Measurements from ENCODE around the gene SEMA3G.

SEMA3G gene

DNA sequence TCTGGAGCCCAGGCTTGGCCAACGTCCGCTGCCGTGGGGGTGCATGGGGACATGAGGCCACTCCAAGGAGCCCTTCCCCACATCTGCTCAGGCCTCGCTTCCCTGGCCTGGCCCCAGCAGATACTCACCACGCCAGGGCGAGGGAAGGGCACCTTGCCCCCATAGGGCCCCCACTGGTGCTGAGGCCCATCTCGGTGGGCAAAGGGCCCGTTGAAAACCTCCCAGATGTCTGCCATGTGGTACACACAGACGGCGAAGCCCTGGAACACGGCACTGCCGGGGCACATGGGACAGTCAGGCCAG is 4.7 kb downstream of the SEMA3G start:
- DNase-seq = no peak

DNA sequence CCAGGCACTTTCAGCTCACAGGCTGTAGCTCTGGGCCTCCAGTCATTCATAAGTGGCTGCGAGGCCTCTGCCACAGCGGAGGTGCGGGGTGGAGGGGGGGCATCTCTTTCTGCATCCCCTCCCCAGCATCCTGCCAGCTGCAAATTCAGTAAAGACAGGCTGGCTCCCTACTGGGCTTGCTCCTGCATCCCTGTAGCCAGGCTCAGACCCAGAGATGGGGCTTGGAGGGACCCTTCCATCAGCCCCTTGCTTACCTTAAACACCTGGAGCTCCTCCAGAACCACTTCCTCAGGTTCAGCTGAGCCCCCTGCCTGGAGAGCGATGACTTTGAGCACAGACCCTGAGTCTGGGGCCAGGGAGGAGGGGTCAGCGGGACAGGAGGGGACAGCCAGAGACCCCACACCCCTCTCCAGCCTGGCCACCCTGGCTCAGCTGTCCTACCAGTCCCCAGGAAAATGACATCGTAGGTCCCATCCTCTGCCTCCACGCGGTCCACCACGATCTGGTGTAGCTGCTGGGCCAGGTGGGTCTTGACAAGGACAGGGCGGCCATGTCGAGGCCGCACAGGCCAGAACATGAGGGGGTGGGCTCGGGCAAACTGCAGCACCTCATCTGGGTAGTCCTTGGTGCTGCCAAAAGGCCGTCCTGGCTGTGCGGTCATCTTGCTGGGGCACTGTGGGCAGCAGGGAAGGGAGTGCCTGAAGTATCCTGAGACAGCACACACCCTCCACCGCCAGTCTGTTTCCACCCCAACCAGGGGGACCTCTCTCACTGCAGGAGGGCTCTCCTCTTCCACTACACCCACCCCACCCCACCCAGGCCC is 5.3 kb downstream of the SEMA3G start:
- no peak for DNase-seq

DNA sequence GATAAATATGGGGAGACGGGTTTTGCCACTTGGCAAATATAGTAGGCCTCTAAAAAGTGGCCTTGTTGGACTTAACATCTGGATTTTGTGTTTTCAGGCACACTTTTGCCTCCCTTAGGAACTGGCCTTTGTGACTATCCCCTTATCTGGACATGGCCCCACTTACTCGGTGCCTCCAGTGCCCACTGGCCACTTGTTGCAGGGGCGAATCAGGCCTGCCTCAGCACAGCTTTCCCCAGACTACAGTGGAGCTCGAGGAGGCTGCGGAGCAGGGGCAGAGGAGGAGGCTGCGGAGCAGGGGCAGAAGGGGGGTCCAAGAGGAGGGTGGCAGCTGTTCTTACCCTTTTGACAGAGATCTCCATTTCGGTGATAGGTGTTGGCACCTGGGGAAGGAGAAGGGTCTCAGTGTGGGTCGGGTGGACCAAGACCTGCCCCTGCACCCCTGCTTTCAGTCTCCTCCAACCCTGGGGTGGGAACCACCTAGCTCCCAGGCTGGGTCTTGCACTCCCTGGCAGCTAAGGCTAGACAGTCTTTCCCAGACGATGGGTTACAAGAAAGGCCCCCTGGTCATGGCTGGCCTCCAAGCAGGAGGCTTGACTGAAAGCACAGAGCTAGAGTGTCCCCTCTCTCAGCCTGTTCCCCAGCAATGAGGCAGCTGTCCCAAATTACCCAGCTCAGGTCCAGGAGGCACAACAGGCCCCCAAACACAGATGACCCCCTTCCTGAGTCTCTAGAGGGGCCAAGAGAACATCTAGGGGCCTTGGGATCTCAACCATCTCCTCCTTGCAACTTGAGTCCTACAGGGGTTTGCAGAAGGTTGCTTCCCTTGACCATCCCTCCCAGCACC is 6.1 kb downstream of the SEMA3G start:
- DNase-seq = no peak

DNA sequence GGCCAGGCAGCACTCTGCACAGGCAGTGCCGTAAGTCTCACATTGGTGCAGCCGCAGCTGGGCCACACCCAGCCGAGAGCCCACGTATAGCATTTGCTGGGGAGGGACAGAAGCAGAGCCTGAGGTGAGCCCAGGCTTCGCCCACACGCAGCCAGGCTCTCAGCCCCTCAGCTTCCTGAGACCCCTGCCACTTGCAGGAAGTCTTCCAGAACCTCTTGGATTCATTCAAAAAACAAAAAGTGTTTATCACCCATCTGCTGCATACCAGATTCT is 6.9 kb downstream of the SEMA3G start:
- DNase-seq = no peak

DNA sequence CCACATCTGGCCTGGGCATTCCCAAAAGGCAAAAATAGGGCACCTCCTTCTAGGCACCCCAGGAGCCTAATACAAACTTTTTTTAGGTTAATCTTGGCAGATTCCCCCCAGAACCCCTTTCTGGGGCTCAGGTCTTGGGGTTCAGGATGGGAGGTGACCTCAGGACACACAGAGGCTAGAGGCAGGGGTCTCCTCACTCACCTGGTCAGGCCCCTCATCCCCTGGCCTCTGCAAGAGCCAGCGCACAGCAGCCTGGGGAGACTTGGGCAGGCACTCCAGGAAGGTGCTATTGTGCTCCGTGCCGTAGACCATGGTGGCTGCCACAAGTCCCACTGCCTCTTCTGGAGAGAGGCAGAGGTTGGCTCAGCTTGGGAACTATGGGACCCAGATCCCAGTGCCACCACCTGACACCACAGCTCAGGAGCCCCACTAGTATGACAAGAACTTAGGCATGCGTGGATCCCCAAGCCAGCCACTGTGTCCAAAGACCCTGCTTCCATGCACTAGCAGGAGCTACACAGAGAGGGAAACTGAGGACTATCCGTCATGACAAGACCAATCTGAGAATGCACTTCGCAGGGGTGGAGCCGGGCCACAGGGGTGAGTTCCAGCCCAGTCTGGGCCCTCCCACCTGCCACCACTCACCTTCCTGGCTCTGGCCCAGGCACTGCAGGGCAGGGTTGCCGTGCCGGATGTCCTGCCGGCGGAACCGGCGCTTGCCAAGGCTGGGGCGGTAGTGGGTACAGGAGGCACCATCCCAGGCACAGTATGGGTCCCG is 7.4 kb downstream of the SEMA3G start:
- no peak for DNase-seq

DNA sequence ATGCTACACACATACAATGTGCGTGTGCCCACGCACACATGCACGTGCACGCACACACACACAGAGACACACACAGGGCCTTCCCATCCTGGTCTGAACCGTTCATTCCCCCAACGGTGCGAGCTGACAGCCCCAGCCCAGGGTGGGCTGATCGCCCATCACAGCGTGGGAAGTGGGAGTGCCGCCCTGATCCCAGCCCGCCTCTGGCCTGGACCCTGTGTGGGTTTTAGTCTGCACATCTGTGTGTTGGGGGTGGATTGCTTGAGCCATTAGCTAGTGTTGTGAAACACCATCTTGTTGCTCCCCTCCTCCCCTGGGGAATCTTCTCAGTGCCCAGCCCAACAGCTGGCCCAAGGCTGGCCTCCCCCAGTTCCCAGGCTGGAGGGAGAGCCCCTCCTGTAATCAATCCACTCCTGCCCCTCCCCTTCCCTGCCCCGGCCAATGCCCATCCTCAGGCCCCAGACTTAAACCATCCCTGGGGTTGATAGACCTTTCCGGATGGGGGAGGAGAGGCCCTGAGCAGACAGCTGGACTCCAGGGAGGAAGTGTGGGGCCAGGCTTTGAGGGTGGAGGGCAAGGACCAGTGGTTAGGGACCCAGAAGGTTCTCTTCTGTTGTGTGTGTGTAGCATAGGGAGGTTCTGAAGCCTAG is 8.3 kb downstream of the SEMA3G start:
- DNase-seq = no peak

DNA sequence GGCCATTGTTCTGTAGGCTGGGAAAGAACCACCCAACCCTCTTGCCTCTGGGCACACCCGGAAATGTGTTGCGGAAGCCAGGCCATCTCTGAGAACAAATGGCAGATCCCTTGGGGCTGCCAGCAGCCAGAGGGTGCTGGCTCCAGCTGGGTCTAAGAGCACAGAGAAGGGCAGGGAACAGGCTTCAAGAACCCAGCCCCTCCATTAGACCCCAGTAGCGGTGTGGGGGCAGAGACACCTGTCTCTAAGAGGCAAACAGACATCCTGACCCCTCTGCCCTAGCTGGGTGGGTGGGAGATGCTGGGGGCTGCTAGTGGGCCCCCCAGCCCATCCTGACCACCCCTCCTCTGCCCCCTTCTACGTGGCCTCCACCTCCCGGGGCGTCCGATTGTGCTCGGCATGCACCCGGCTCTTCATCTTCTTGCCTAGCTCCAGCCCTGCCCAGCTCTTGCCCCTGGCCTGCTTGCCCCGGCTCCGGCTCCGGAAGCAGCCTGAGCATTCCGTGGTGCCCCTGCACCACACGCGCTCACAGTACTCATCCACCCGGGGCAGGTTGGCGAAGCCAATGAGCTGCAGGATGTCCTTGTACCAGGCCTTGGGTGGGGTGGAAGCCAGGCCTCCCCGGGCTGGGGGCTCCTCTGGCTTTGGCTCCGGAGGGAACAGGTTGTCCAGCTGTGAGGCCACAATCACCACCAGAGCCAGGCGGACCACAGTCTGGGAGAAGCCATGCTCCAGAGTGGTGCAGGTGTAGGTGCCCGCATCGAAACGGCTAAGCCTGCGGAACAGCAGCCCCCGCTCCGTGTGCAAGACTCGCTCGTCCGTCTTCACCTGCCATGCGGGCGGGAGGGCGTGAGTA is 9.4 kb downstream of the SEMA3G start:
- no peak for DNase-seq

DNA sequence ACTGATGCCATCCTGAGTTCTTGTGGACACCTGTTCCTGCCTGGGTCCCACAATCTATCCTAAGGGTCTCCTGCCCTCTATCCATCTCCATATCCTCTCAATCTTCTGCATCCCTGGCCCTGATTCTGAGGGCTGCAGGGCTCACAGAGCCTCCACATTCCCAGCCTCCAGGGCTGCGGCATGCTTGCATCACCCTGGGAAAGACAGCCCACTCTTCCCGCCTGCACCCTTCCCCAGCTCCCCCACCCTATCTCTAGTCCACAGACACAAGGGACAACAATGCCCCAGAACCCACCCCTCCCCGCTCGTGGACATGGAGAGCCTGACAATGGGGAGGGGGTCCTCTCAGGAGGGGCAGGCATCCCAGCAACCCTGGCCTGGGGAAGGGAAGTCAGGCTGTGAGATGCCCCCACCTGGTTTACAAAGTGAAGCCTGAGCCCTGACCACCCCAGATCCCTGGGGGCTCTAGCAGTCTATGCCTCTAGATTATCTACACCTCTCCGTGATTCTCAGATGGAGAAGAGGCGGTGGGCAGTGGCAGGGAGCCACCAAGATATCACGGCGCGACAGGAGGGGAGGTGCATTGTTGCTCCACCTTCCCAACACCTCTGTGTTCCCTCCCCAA is 10.3 kb downstream of the SEMA3G start:
- no peak for DNase-seq

DNA sequence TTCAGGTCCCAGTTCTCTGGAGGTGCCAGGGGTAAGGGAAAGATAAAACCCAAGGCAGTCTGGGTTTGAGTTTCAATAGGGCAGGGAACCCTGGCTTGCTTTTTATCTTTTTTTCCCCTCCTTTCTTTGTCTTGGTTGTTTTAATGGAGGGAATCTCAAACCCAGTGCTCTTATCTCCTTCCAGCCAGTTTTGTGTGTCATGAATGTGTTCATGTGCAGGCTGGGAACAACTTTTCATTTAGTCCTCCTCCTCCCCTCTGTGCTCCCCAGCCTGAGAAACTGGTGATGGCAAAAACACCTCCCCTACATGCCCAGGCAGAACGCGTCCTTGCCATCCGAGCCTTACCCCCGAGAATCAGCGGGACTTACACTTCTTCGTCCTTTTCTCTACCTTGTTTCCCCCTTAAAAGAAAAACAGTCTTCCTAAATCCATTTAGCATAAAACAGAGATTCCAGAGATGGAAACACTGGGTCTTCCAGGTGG is 10.9 kb downstream of the SEMA3G start:
- no peak for DNase-seq

DNA sequence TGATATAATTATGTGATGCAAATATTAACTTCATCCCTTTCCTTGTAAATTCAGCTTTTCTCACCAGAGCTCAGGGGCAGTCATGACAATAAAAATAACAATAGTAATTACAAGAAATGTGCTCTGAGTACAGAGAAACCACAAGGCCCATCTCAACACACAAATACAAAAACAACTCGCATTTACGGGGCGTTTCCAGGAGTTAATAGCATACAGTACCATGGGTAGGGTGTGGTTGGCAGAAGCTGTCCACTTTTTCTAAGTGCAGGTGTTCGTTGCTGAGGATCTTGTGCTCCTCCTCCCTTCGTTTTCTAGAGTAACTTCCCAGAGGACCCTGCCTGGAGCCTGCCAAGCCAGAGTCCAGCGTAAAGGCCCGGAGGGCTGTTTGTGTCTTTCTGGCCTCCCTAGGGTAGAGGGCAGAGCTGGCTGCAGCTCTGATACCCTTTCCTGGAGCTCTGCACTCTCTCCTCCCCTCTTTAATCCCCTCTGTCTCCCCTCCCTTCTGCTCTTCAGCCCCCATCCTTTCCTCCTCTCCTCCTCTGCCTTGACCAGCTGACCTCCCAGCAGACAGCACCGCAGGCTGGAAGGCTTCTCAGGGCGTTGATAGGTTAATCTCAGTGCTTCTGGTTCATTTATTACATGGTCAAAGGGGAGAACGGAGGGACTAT is 11.4 kb downstream of the SEMA3G start:
- DNase-seq = no peak

DNA sequence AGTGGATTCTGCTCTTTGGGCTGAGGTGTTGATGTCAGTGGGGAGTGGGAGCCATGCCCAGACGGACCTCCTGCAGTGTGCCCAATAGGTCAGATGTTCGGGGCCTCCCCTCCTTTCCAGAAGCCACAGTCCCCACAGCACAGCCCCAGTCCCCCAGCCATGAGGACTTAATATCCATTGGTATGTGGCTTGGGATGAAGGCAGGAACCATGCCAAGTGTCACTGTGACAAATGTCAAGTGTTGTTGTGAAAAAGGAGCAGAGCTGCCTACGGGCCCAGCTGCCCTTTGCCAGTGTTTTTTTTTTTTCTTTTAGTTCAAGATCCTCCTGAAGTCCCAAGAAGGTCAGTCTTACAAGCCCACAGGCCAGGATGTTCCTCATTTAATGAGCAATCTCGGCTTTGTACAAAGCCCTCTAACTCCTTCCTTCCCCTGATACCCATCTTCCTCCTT is 12.2 kb downstream of the SEMA3G start:
- DNase-seq = no peak

DNA sequence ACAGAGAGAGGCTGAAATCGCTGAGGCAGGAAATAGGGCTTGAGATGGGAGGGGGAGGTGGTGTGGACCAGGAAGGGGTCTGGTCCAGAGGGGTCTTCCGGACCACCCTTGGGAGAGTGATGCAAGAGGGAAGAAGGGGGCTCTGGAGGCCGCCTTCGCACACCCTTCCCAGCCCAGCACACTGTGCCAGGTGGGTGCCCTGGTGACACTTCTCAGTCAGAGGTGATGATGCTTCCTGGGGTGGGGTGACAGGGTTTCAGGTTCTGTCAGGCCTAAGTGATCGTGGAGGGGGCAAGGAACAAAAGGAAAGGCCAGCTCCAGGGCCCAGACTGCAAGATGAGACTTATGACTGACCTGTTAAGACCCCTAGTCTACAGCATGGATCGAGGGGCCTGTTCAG is 12.7 kb downstream of the SEMA3G start:
- DNase-seq = no peak

DNA sequence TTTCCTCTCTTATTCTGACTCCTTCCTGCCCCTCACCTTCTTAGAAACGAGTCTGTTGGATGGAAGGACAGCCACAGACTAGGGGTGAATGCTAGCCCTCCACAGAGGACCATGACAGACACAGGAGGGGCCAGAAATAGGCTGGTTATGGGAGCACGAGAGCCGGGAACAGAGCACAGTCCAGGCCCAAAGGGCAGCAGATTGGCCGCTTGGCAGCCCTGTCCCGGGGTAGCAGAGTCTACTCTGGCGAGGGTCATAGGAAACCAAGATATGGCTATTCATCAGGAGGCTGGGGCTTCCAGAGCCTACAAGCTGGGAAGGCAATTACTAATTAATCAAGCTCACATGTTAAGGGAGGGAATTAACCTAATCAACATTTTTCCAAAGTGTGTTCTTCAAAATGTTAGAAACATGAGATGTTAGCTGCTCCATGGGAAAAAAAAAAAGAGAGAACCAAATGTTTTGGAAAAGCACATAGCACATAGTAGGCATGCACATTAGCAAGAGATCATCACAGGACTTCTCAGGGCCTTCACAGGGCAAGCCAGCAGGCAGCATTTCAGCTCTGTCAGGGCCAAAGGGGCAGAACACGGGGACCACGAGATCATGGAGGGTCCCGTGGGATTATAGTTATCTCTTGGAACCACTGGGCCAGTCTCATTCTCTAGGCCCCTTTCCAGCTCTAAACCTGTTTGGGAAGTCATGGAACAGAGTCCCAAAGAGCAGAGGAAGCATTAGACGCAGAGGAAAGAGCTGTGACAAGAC is 13.3 kb downstream of the SEMA3G start:
- no peak for DNase-seq

DNA sequence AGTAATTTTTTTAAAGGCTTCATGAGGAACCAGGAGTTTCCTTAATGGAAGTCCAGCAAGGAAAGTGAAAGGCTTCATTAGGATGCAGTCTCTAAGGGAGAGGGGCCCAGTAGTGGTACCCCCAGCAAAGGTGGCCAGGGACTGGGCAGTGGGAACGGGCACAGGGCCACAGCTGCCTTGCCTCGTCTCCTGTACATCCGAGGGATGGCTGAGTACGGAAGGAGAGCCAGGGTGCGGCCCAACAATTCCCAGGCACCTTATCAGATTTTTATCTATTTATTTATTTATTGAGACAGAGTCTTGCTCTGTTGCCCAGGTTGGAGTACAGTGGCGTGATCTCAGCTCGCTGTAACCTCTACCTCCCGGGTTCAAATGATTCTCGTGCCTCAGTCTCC is 14.5 kb downstream of the SEMA3G start:
- DNase-seq = no peak

DNA sequence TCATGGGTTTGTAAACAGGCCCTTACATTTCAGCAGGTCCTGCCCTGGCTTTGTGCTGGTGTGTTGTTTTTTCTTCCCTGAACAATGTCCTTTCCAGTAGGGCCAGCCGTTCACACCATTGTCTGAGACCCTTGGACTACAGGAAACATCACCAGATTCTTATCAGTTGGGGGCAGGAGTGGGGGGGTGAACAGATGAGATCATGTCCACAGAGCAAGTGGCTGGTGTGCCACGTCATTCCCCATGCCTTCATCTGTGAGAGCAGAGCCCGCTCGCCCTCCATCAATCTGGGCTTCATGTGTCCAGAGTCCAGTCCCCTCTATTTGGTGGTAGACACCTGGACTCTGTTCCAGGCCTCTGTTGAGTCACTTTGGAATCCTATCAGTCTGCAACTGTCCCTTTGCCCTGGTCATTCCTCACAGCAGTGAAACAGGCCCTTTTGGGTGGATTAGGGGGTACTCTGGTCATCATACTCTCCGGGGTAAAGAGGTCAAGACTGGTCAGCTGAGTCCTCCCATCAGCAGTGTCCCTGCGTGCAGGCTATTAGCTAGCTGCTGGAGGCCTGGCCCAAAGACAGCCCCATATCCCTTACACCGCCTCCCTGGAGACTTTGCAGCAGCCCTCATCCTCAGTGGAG is 15.0 kb downstream of the SEMA3G start:
- peak in 1 of 58 donors; percentile 24 for DNase-seq

DNA sequence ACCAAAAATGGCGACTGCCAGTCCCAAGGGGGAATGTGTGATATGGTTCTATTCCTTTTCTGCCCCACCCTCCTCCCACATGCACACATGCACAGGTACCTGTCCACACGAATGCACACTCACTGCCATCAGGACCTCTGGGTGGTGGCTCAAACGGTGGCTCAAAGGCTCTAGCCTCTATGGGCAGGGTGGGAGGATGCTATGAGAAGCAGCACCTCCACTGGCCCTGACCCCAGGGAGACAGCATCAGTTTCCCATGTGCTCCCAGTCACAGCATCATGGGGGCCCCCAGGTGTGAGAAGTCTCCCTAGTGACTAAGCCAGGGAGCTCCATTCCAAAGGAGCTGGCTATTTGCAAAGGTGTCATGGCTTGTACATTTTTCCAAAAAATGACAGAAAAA is 15.9 kb downstream of the SEMA3G start:
- no peak for DNase-seq

DNA sequence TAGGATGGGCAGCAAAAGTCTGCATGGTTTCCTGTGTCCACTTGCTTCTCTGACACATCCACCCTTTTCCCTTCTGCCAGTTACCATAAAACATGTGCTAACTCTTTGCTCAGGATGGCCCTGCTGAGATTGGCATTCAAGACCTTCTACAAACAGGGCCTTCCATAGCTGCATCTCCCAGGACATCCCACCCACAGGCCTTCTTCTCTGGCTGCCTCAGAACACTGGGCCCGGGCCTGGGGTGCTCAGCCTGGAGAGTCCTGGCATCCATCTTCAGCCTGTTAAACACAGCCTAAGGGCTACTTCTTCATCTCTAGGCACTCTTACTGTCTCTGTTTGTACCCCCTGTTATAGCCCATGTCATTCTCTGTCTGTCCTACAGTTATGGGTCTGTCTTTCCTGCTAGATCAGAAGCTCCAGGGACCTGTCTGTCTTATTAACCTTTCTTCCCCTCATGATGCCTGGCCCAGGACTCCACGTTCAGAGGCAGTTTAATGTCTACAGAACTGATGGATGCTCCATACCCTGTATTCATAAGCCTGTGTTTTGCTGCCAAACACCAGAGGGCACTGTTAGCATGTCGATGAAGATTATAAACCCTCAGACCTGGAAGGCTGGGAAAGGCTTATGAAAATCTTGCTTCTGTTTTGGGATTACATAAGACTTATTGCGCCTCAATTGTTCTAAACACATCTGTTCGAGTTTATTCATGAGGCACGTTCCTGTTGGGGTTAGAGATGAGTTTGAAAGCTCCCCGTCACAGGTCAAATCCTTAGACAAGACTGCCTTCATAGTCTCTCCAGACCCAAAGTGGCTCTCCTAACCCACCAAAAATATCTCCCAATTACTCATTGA is 16.5 kb downstream of the SEMA3G start:
- DNase-seq = peak in 44 of 58 donors; percentile 6 to 79 (median 47)
